Mucosa of stomach (tissue), 1 donor: ENCODE measurements around the gene MOCS3.
"Not testable (repeated sequence)": the region's sequence is repeated elsewhere in the genome, so short reads cannot be mapped to it uniquely, and the experiment has no call there.

Source experiments
- H3K27me3 ChIP-seq: one replicate; pipeline ENCODE4 v1.7.0; 2013; ENCODE audit warnings: mild to moderate bottlenecking, low read length; ENCODE audit not compliant: control insufficient read depth, insufficient read depth
- H3K36me3 ChIP-seq: one replicate; pipeline ENCODE4 v1.7.0; 2013; ENCODE audit warnings: low read length; ENCODE audit not compliant: control insufficient read depth, insufficient read depth
- H3K4me1 ChIP-seq: one replicate; pipeline ENCODE4 v1.7.0; 2013; ENCODE audit warnings: mild to moderate bottlenecking, low read length; ENCODE audit not compliant: control insufficient read depth, insufficient read depth
- H3K4me3 ChIP-seq: one replicate; pipeline ENCODE4 v1.7.0; 2013; ENCODE audit warnings: low read length
- H3K9ac ChIP-seq: one replicate; pipeline ENCODE4 v1.7.0; 2013; ENCODE audit warnings: mild to moderate bottlenecking, low read length, moderate library complexity
- H3K9me3 ChIP-seq: one replicate; pipeline ENCODE4 v1.7.0; 2013; ENCODE audit warnings: mild to moderate bottlenecking, low read length, moderate library complexity; ENCODE audit not compliant: control insufficient read depth
- donor health status: Pancreatic carcinoma.

Gene MOCS3

GRCh38 chr20:50977066-50978021 is 18.7 kb downstream of the MOCS3 start:
- Histone ChIP-seq H3K9ac (no peak overlapping the region), H3K27me3 (peaks cover 24% of the 10 kb centered on the region), H3K4me1 (peaks cover 7% of the 10 kb centered on the region), H3K36me3 (no peaks in the 10 kb centered on the region), H3K9me3 (no peaks in the 10 kb centered on the region), H3K4me3 (no peak overlapping the region)

- not testable (repeated sequence) for H3K36me3 ChIP-seq, H3K9ac ChIP-seq, H3K4me3 ChIP-seq, H3K9me3 ChIP-seq
- H3K27me3 ChIP-seq: peaks cover 24% of the 10 kb centered on the region
- peaks cover 13% of the 10 kb centered on the region for H3K4me1 ChIP-seq
These were observed 19.9 kb downstream of the MOCS3 start for GRCh38 chr20:50978533-50978932.

GRCh38 chr20:50980071-50980681 is 21.6 kb downstream of the MOCS3 start:
- Histone ChIP-seq H3K36me3 (no peaks in the 10 kb centered on the region), H3K27me3 (peaks cover 24% of the 10 kb centered on the region), H3K9ac (no peak overlapping the region), H3K4me1 (peaks cover 13% of the 10 kb centered on the region), H3K9me3 (no peaks in the 10 kb centered on the region), H3K4me3 (no peak overlapping the region)

GRCh38 chr20:50980851-50981713 is 22.5 kb downstream of the MOCS3 start:
- H3K4me1 ChIP-seq: peaks cover 13% of the 10 kb centered on the region
- H3K9me3 ChIP-seq: no peaks in the 10 kb centered on the region
- peaks cover 24% of the 10 kb centered on the region for H3K27me3 ChIP-seq
- no peak overlapping the region for H3K9ac ChIP-seq
- H3K36me3 ChIP-seq: no peaks in the 10 kb centered on the region
- H3K4me3 ChIP-seq: no peak overlapping the region

GRCh38 chr20:50981714-50982048 is 23.1 kb downstream of the MOCS3 start:
- peaks cover 24% of the 10 kb centered on the region for H3K27me3 ChIP-seq

GRCh38 chr20:50982363-50982762 is 23.7 kb downstream of the MOCS3 start:
- peaks cover 13% of the 10 kb centered on the region for H3K4me1 ChIP-seq
- no peaks in the 10 kb centered on the region for H3K9me3 ChIP-seq
- H3K9ac ChIP-seq: no peak overlapping the region
- H3K4me3 ChIP-seq: no peak overlapping the region
- peaks cover 17% of the 10 kb centered on the region for H3K27me3 ChIP-seq
- no peaks in the 10 kb centered on the region for H3K36me3 ChIP-seq

More at GRCh38 chr20:50981714-50982048, 23.1 kb downstream of the MOCS3 start:
- no peaks in the 10 kb centered on the region for H3K36me3 ChIP-seq
- no peaks in the 10 kb centered on the region for H3K9me3 ChIP-seq
- H3K4me3 ChIP-seq: no peak overlapping the region
- peak overlapping the region; percentile 14 for H3K9ac ChIP-seq
- H3K4me1 ChIP-seq: peaks cover 13% of the 10 kb centered on the region

- H3K9me3 ChIP-seq: no peaks in the 10 kb centered on the region
- H3K4me3 ChIP-seq: no peak overlapping the region
- H3K27me3 ChIP-seq: peaks cover 9% of the 10 kb centered on the region
- H3K4me1 ChIP-seq: peaks cover 13% of the 10 kb centered on the region
- H3K9ac ChIP-seq: no peak overlapping the region
- no peaks in the 10 kb centered on the region for H3K36me3 ChIP-seq
These were observed 24.7 kb downstream of the MOCS3 start for GRCh38 chr20:50983321-50983720.

GRCh38 chr20:50987493-50988210 is 29.0 kb downstream of the MOCS3 start:
- Histone ChIP-seq H3K27me3 (no peaks in the 10 kb centered on the region), H3K9ac (no peak overlapping the region), H3K9me3 (no peaks in the 10 kb centered on the region), H3K4me1 (peaks cover 4% of the 10 kb centered on the region), H3K36me3 (no peaks in the 10 kb centered on the region), H3K4me3 (no peak overlapping the region)

- H3K27me3 ChIP-seq: no peaks in the 10 kb centered on the region
- H3K36me3 ChIP-seq: no peaks in the 10 kb centered on the region
- H3K9me3 ChIP-seq: no peaks in the 10 kb centered on the region
- H3K9ac ChIP-seq: no peak overlapping the region
- no peak overlapping the region for H3K4me3 ChIP-seq
- no peaks in the 10 kb centered on the region for H3K4me1 ChIP-seq
These were observed 32.5 kb downstream of the MOCS3 start for GRCh38 chr20:50991076-50991475.

GRCh38 chr20:50992336-50992732 is 33.7 kb downstream of the MOCS3 start:
- H3K4me1 ChIP-seq: no peaks in the 10 kb centered on the region
- no peak overlapping the region for H3K9ac ChIP-seq
- peaks cover 8% of the 10 kb centered on the region for H3K27me3 ChIP-seq
- no peak overlapping the region for H3K4me3 ChIP-seq
- H3K36me3 ChIP-seq: no peaks in the 10 kb centered on the region
- H3K9me3 ChIP-seq: no peaks in the 10 kb centered on the region

- H3K36me3 ChIP-seq: no peaks in the 10 kb centered on the region
- no peaks in the 10 kb centered on the region for H3K4me1 ChIP-seq
- no peaks in the 10 kb centered on the region for H3K9me3 ChIP-seq
- peaks cover 13% of the 10 kb centered on the region for H3K27me3 ChIP-seq
- H3K4me3 ChIP-seq: no peak overlapping the region
- H3K9ac ChIP-seq: no peak overlapping the region
These were observed 34.3 kb downstream of the MOCS3 start for GRCh38 chr20:50992733-50993457.
